HL-60 (cell line): ENCODE measurements around the gene SHLD1.

Source experiments
- GABPA ChIP-seq: IDR thresholded peaks from 2 replicates; pipeline ENCODE4 v1.6.1; 2012; ENCODE audit warnings: low read depth
- TF ChIP-seq, protein P1 (sequence below): IDR thresholded peaks from one replicate; pipeline ENCODE4 v1.5.1; 2011; ENCODE audit warnings: low read length, control low read depth, inconsistent platforms; ENCODE audit not compliant: insufficient read depth

DNA sequence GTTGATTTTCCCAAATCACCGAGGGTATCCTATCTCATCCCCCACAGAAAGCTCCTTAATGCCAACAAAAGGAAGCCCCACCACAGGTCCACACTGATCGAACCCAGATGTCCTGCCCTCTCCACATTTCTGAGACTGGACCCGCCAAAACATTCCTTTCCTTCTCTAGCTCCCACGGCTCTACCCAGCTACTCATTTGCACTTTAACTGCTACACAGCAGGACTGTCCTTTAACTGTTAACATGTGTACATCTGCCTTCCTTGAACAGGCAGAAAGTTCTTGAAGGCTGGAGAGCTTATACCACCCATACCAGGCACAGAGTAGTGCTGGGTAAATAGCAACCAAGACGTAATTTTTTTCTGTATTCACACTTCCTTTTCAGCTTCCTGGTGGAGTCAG is 131.5 kb downstream of the SHLD1 start:
- TF ChIP-seq, protein P1, sequence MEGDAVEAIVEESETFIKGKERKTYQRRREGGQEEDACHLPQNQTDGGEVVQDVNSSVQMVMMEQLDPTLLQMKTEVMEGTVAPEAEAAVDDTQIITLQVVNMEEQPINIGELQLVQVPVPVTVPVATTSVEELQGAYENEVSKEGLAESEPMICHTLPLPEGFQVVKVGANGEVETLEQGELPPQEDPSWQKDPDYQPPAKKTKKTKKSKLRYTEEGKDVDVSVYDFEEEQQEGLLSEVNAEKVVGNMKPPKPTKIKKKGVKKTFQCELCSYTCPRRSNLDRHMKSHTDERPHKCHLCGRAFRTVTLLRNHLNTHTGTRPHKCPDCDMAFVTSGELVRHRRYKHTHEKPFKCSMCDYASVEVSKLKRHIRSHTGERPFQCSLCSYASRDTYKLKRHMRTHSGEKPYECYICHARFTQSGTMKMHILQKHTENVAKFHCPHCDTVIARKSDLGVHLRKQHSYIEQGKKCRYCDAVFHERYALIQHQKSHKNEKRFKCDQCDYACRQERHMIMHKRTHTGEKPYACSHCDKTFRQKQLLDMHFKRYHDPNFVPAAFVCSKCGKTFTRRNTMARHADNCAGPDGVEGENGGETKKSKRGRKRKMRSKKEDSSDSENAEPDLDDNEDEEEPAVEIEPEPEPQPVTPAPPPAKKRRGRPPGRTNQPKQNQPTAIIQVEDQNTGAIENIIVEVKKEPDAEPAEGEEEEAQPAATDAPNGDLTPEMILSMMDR, result no peak
- no peak for TF ChIP-seq GABPA
